ENCODE data around the gene PCDHGB3.
"Not testable (repeated sequence)": the region's sequence is repeated elsewhere in the genome, so short reads cannot be mapped to it uniquely, and the experiment has no call there.

PCDHGB3 gene

GRCh38 chr5:141369994-141370848 lies at the start of gene PCDHGB3:
PCDHGB3 (plus strand) TSS chr5:141370242; CDS start chr5:141370395, 153 bp downstream.
- DNase-seq: no peak

GRCh38 chr5:141322261-141322660 lies 47.8 kb upstream of the PCDHGB3 start:
- DNase-seq: no peak

- peak; percentile 44 for DNase-seq
Observed at GRCh38 chr5:141326088-141326854, 43.8 kb upstream of the PCDHGB3 start.

- DNase-seq: no peak
Observed at GRCh38 chr5:141328231-141328630, 41.8 kb upstream of the PCDHGB3 start.

GRCh38 chr5:141330299-141331080 lies 39.6 kb upstream of the PCDHGB3 start, which contains the start of gene PCDHGA1:
PCDHGA1 (plus strand) TSS chr5:141330514.
- DNase-seq: no peak

- not testable (repeated sequence) for DNase-seq
Observed at GRCh38 chr5:141332571-141332970, 37.5 kb upstream of the PCDHGB3 start.

- peak; percentile 37 for DNase-seq
Observed at GRCh38 chr5:141338538-141339306, 31.3 kb upstream of the PCDHGB3 start, which contains the start of gene PCDHGA2. PCDHGA2 (plus strand) TSS chr5:141338760.

GRCh38 chr5:141340781-141341354 lies 29.2 kb upstream of the PCDHGB3 start:
- not testable (repeated sequence) for DNase-seq

- no peak for DNase-seq
Observed at GRCh38 chr5:141342773-141343172, 27.3 kb upstream of the PCDHGB3 start.

- DNase-seq: no peak
Observed at GRCh38 chr5:141343242-141343952, 26.6 kb upstream of the PCDHGB3 start, which contains the start of gene PCDHGA3. PCDHGA3 (plus strand) TSS chr5:141343829; CDS start chr5:141344034, 205 bp downstream.

GRCh38 chr5:141343953-141344463 lies 26.0 kb upstream of the PCDHGB3 start:
- DNase-seq: no peak

- DNase-seq: no peak
Observed at GRCh38 chr5:141345327-141345726, 24.7 kb upstream of the PCDHGB3 start.

GRCh38 chr5:141346017-141346416 lies 24.0 kb upstream of the PCDHGB3 start:
- DNase-seq: not testable (repeated sequence)

GRCh38 chr5:141349917-141350619 lies 20.0 kb upstream of the PCDHGB3 start, which contains the start of gene PCDHGB1:
PCDHGB1 (plus strand) TSS chr5:141350099; CDS start chr5:141350261, 162 bp downstream.
- no peak for DNase-seq

GRCh38 chr5:141351591-141351990 lies 18.5 kb upstream of the PCDHGB3 start:
- no peak for DNase-seq

- no peak for DNase-seq
Observed at GRCh38 chr5:141354900-141355469, 15.1 kb upstream of the PCDHGB3 start, which contains the start of gene PCDHGA4. PCDHGA4 (plus strand) TSS chr5:141355021; CDS start chr5:141355108, 87 bp downstream.

GRCh38 chr5:141355641-141356040 lies 14.4 kb upstream of the PCDHGB3 start:
- no peak for DNase-seq

- no peak for DNase-seq
Observed at GRCh38 chr5:141356133-141356532, 13.9 kb upstream of the PCDHGB3 start.

GRCh38 chr5:141356950-141357349 lies 13.1 kb upstream of the PCDHGB3 start:
- DNase-seq: no peak
